Measurements from ENCODE around the gene RALGPS1.

The RALGPS1 gene

DNA sequence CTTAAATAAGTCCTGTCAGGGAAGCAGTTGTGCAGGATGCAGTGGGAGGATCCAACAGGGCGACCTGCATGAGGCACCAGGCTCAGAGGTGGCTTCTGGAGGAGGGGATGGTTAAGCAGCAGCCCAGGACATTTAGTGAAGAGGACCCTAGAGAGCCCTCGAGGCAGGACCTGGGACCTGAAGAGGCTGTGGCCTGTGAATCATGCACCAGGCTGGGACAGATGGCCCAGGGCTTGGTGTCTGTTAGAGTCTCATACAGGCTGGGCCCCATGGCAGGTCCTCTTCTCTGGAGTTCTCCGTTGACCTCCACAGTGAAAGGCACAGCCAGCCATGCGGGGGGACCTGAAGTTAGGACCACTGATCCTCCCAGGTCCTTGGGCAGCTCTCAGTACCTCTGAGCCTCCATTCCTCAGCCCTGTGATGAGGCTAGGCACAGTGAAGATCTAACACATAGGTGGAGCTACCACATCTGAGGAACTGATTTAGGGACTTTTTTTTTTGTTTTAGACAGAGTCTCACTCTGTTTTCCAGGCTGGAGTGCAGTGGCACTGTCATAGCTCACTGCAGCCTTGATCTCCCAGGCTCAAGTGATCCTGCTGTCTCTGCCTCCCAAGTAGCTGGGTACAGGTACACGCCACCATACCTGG lies 289.2 kb downstream of the RALGPS1 start:
- TF ChIP-seq, protein P1, sequence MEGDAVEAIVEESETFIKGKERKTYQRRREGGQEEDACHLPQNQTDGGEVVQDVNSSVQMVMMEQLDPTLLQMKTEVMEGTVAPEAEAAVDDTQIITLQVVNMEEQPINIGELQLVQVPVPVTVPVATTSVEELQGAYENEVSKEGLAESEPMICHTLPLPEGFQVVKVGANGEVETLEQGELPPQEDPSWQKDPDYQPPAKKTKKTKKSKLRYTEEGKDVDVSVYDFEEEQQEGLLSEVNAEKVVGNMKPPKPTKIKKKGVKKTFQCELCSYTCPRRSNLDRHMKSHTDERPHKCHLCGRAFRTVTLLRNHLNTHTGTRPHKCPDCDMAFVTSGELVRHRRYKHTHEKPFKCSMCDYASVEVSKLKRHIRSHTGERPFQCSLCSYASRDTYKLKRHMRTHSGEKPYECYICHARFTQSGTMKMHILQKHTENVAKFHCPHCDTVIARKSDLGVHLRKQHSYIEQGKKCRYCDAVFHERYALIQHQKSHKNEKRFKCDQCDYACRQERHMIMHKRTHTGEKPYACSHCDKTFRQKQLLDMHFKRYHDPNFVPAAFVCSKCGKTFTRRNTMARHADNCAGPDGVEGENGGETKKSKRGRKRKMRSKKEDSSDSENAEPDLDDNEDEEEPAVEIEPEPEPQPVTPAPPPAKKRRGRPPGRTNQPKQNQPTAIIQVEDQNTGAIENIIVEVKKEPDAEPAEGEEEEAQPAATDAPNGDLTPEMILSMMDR (conservative IDR thresholded peaks at IDR 0.05; ENCODE audit: low read depth, low read length): no peak
- no peak overlapping the region for H3K4me3 ChIP-seq (ENCODE audit: low read length)
- no peak for DNase-seq (ENCODE audit: low read depth)

DNA sequence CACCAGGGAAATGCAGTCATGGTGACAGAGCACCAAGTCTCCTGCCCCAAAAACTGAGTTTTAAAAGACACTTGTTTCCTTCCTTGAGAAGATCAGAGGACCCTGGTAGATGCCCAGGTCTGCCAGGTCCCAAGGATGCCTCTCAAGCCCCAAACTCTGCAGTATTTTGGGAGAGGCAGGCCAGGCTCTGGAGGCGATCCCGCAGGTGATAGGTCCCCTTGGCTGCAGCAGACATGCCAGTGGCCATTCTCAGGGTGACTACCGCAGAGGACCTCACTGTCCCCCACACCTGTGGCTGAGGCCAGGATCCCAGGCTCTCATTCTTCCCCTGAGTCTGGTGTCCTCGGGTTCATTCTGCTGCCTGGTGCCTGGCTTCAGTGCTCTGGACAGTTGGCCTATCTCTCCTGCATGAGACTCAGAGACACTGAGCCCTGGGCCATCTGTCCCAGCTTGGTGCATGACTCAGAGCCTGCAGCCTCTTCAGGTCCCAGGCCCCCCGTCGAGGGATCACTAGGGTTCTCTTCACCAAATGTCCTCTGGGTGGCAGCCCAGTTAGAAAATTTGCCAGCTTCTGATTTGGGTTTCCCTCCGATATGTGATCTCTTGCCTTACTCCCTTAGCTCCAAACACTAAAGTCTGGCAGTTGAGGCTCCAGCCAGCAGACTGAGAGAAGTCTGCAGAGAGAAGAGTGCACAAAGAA lies 290.3 kb downstream of the RALGPS1 start:
- H3K4me3 ChIP-seq (ENCODE audit: low read length): no peak overlapping the region
- DNase-seq (ENCODE audit: low read depth): no peak
- TF ChIP-seq, protein P1 (conservative IDR thresholded peaks at IDR 0.05; ENCODE audit: low read depth, low read length): no peak

DNA sequence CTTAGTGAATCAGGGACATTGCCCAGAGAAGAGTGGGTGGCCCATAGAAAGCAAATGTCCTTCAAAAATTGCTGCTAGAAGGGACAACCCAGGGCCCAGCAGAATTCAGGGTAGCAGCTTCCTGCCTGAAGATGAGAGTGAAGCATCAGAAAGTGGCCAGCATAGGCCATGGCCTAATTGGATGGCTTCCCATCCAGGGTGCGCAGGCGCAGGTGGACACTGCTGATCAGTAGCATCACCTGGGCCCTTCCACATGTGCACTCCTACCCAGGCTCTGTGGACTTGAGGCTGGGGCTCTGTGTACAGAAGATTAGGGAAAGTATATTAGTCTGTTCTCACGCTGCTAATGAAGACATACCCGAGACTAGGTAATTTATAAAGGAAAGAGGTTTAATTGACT lies 291.4 kb downstream of the RALGPS1 start:
- TF ChIP-seq, protein P1 (conservative IDR thresholded peaks at IDR 0.05; ENCODE audit: low read depth, low read length): no peak
- H3K4me3 ChIP-seq (ENCODE audit: low read length): no peak overlapping the region
- no peak for DNase-seq (ENCODE audit: low read depth)

DNA sequence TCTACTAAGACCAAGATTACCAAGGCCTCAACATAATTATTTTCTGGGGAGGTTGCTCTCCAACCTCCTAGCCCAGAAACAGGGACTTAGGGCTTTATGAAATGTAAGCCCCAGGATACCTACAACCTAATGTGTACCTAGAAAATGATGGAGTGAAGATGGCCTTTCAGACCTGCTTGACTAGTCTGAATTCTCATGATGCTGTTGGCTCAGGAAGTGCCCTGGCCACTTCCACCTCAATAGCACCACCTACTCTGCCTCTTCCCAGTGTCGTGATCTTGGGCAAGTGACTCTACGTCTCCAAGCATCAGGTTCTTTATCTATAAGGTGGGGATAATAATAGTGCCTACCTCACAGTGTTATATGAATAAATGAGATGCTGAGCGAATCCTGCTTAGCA lies 292.1 kb downstream of the RALGPS1 start:
- TF ChIP-seq, protein P1 (conservative IDR thresholded peaks at IDR 0.05; ENCODE audit: low read depth, low read length): no peak
- H3K4me3 ChIP-seq (ENCODE audit: low read length): no peak overlapping the region
- DNase-seq (ENCODE audit: low read depth): no peak

DNA sequence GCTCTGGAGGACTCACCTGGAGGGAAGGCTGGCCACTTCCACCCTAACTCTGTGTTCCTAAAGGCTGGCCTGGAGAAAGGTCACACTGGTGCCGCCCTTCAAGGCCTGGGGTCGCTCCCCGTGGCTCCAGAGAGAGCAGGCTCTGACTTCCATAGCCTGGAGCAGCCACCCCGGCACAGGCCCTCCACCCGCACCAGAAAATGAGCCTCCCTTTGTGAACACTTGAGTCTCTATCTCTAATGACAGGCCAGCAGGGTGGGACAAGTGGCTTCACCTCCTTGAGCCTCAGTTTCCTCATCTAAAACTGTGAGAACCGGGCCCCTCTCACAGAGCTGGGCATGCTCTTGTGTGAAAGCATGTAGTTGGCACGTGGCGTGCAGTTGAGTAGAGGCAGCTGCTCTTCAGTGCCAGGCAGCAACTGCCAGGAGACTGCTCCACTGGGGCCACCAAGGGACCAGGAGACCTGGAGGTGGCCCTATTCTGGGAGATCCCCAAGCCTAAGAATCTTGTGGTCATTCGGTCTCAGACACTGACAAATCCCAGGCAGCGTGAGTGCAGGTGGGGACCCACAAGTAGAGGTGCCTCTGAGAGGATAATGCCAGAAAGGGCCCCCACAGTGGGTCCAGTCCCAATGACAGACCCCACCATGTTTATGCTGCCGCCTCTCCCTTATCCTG lies 293.3 kb downstream of the RALGPS1 start:
- DNase-seq (ENCODE audit: low read depth): no peak
- no peak overlapping the region for H3K4me3 ChIP-seq (ENCODE audit: low read length)
- TF ChIP-seq, protein P1 (conservative IDR thresholded peaks at IDR 0.05; ENCODE audit: low read depth, low read length): no peak

DNA sequence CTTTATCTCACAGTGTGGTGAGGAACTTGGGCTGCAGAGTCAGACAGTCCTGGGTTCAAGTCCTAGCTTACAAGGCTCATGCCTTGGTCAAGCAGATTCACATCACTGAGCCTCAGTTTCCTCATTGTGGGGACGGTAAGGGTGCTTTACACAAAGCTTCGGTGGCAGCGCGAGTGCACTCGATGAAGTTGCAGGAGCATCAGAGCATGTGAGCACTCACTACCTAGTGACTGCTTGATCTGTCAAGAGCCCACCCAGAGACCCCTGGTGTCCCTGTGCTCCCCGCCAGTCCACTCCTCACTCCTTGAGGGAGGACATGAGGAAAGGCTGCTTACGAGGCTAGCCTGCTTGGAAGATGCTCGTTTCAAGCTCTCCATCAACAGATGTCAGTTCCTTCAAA lies 293.8 kb downstream of the RALGPS1 start:
- TF ChIP-seq, protein P1 (conservative IDR thresholded peaks at IDR 0.05; ENCODE audit: low read depth, low read length): no peak
- no peak for DNase-seq (ENCODE audit: low read depth)
- H3K4me3 ChIP-seq (ENCODE audit: low read length): no peak overlapping the region

Data from retinal pigment epithelial cell (primary cell).